Omental fat pad (tissue), 4 donors: ENCODE measurements around the gene KSR2. TPM values are rescaled to one million over a fixed set of nuclear protein-coding genes. Genes with fewer than 3 reads are reported as not detected.

Experiments used
- ATAC-seq: fragments of 150-250 bp; one replicate; pipeline ENCODE4 v1.9.1; 2016; ENCODE audit warnings: mild to moderate bottlenecking, moderate library complexity; ENCODE audit not compliant: low FRiP score
- DNase-seq: peaks from one replicate; pipeline ENCODE4 v3.0.0-alpha.2; 2019; ENCODE audit warnings: low spot score
- CTCF ChIP-seq, 3 donors: fragments of 450-650 bp; IDR thresholded peaks; one replicate each; pipeline ENCODE4 v1.5.1; 2016 to 2017; ENCODE audit warnings: antibody characterized with exemption in 3 of 3, mild to moderate bottlenecking in 3 of 3, moderate library complexity in 2 of 3
- total RNA-seq, 4 donors: library from RNA; depleted of rRNA; stranded (reverse); fragments of >200 nt; gene quantifications; one replicate each; pipeline ENCODE4 v1.1.0, GENCODE V29; 2016

The KSR2 gene
- total RNA-seq, 4 donors from 2014 or later = under 0.01 to 0.16 (median under 0.01) TPM; not detected in 1

GRCh38 chr12:117592588-117593305 lies 376.0 kb downstream of the KSR2 start:
- ATAC-seq = no peak
- DNase-seq = no peak
- no peak for TF ChIP-seq CTCF (IDR thresholded peaks at IDR 0.05)

GRCh38 chr12:117590999-117591398 lies 377.8 kb downstream of the KSR2 start:
- DNase-seq (no peak), ATAC-seq (no peak)
- no peak for TF ChIP-seq CTCF (IDR thresholded peaks at IDR 0.05)

- ATAC-seq = no peak
- DNase-seq = no peak
- no peak for TF ChIP-seq CTCF (IDR thresholded peaks at IDR 0.05)
Measured at GRCh38 chr12:117590386-117590785, 378.4 kb downstream of the KSR2 start.

GRCh38 chr12:117589021-117589420 lies 379.8 kb downstream of the KSR2 start:
- ATAC-seq (no peak), DNase-seq (no peak)
- TF ChIP-seq CTCF (IDR thresholded peaks at IDR 0.05) = no peak

- DNase-seq (no peak), ATAC-seq (no peak)
- no peak for TF ChIP-seq CTCF (IDR thresholded peaks at IDR 0.05)
Measured at GRCh38 chr12:117587631-117588287, 381.0 kb downstream of the KSR2 start.

- DNase-seq (no peak), ATAC-seq (peak; percentile 11)
- no peak for TF ChIP-seq CTCF (IDR thresholded peaks at IDR 0.05)
Measured at GRCh38 chr12:117583677-117584225, 385.0 kb downstream of the KSR2 start.
